ENCODE data around the gene RNF151. TPM values are rescaled to one million over a fixed set of nuclear protein-coding genes. Genes with fewer than 3 reads are reported as not detected.
"Not testable (repeated sequence)": the region's sequence is repeated elsewhere in the genome, so short reads cannot be mapped to it uniquely, and the experiment has no call there.

The RNF151 gene
- total RNA-seq, 4 donors from 2014 or later: not detected

DNA sequence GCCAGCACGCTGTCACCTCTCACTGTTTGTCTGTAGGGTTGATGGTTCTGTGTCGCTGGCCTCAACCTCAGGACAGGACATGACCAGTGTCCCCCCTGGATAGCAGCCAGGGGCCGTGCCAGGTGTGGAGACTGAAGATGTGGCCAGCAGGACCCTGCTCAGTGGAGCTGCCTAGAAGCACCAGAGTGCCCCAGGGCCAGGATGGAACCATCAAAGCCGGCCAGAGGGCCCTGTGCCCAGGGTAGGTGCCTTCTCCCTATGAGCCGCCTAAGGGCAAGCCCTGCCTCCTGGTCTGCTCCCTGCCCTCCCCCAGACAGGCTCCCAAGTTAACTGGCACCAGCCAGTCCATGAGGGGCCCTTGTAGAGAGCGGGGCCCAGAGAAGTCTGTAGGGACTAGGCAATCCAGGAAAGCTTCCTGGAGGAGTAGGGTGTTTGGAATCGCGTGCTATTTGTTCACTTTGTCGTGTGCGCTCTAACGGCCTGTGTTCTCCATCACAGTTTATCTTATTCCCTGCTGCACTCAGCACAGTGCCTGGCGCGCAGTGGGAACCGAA is 7.9 kb upstream of the RNF151 start:
- Histone ChIP-seq H3K9me3 (no peaks in the 10 kb centered on the region), H3K36me3 (peaks cover 25 to 32% (median 26%) of the 10 kb centered on the region in 4 donors), H3K27me3 (no peaks in the 10 kb centered on the region), H3K27ac (replicated peaks in 1 of 4) (peak overlapping the region; percentile 86 to 92 (median 88)), H3K4me3 (peak overlapping the region; percentile 69 to 86 (median 79)), H3K4me1 (peaks cover 33 to 45% (median 35%) of the 10 kb centered on the region in 4 donors)
- intact Hi-C loops (cut with DNase I): no loop called here
- WGBS: 23% methylated on average over 9 of the region's 14 CpGs
- TF ChIP-seq CTCF (IDR thresholded peaks at IDR 0.05): no peak
- TF ChIP-seq EP300 (IDR thresholded peaks at IDR 0.05): no peak
- DNase-seq (ENCODE audit: extremely low spot score): no peak

DNA sequence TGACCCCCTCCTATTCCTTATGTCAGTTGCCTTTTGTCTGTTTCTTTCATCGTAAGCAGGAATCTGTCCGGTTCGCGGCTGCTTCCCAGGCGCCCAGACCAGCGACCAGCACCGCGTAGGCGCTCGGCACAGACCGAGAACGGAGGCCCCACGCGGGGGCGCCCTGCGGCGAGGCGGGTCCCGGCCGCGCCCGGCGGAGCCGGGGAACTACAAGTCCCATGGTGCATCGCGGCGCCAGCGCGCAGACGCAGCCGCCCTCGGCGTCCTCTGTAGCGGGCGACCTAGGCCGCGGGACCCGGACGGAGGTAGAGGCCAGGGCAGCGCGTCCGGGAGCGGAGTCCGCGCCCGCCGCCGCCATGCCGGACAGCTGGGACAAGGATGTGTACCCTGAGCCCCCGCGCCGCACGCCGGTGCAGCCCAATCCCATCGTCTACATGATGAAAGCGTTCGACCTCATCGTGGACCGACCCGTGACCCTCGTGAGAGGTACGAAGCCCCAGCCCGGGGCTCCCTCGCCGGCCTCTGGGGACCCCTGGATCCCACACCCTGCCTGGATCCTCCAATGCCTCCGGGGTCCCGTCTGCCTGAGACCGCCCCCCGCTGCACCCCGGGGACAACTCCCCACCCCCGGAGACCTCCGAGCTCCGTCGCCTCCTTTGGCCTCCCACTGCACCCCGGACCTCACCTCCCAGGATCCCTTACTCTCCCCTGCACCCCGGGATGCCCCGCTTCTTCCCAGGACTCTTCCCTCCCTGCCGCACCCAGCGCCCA is 7.2 kb upstream of the RNF151 start, which contains the start of gene NDUFB10:
Gene NDUFB10, plus strand, starts transcription at position 270 of the 771 bp plus-strand sequence. Its CDS starts 87 bp downstream, at position 357.
- peak within 1 kb of the TSS; percentile 86 to 92 (median 88) for H3K27ac ChIP-seq (replicated peaks in 1 of 4)
- peak within 1 kb of the TSS; percentile 69 to 86 (median 79) for H3K4me3 ChIP-seq
- peaks cover 33 to 52% (median 38%) of the 10 kb centered on the region in 4 donors for H3K4me1 ChIP-seq
- H3K9me3 ChIP-seq: no peaks in the 10 kb centered on the region
- intact Hi-C loops (cut with DNase I): no loop called here
- peak; percentile 65 for TF ChIP-seq POLR2A (IDR thresholded peaks at IDR 0.05; ENCODE audit: low read depth)
- peak; percentile 67 to 83 (median 72) for TF ChIP-seq CTCF (IDR thresholded peaks at IDR 0.05)
- no peak for TF ChIP-seq EP300 (IDR thresholded peaks at IDR 0.05)
- peak; percentile 93 to 95 for TF ChIP-seq POLR2AphosphoS5 (IDR thresholded peaks at IDR 0.05)
- peaks cover 25 to 35% (median 26%) of the 10 kb centered on the region in 4 donors for H3K36me3 ChIP-seq
- peak; percentile 97 for DNase-seq (ENCODE audit: extremely low spot score)
- 2% methylated on average over 26 of the region's 79 CpGs for WGBS
- no peaks in the 10 kb centered on the region for H3K27me3 ChIP-seq

GRCh38 chr16:1960665-1961630 is 5.7 kb upstream of the RNF151 start:
- Histone ChIP-seq H3K36me3 (peaks cover 25 to 35% (median 26%) of the 10 kb centered on the region in 4 donors), H3K9me3 (no peaks in the 10 kb centered on the region), H3K27ac (replicated peaks in 1 of 4) (peak overlapping the region in 3 of 4 donors; percentile 86 to 92 (median 87)), H3K27me3 (no peaks in the 10 kb centered on the region), H3K4me3 (peak overlapping the region; percentile 69 to 86 (median 79)), H3K4me1 (peaks cover 39 to 62% (median 46%) of the 10 kb centered on the region in 4 donors)
- 57% methylated on average over 18 of the region's 20 CpGs for WGBS
- no peak for DNase-seq (ENCODE audit: extremely low spot score)
- TF ChIP-seq POLR2AphosphoS5 (IDR thresholded peaks at IDR 0.05) (no peak), CTCF (IDR thresholded peaks at IDR 0.05) (no peak), EP300 (IDR thresholded peaks at IDR 0.05) (no peak), POLR2A (IDR thresholded peaks at IDR 0.05; ENCODE audit: low read depth) (no peak)
- intact Hi-C loops (cut with DNase I): no loop called here

GRCh38 chr16:1961651-1962067 is 5.0 kb upstream of the RNF151 start:
- H3K27ac ChIP-seq (replicated peaks in 1 of 4): no peak overlapping the region
- intact Hi-C loops (cut with DNase I): no loop called here
- no peak for DNase-seq (ENCODE audit: extremely low spot score)
- no peaks in the 10 kb centered on the region for H3K9me3 ChIP-seq
- peaks cover 25 to 35% (median 26%) of the 10 kb centered on the region in 4 donors for H3K36me3 ChIP-seq
- no peaks in the 10 kb centered on the region for H3K27me3 ChIP-seq
- 53% methylated on average over 6 of the region's 6 CpGs for WGBS
- peaks cover 43 to 69% (median 51%) of the 10 kb centered on the region in 4 donors for H3K4me1 ChIP-seq
- H3K4me3 ChIP-seq: no peak overlapping the region
- no peak for TF ChIP-seq POLR2A (IDR thresholded peaks at IDR 0.05; ENCODE audit: low read depth)
- no peak for TF ChIP-seq CTCF (IDR thresholded peaks at IDR 0.05)
- TF ChIP-seq POLR2AphosphoS5 (IDR thresholded peaks at IDR 0.05): no peak
- TF ChIP-seq EP300 (IDR thresholded peaks at IDR 0.05): no peak

DNA sequence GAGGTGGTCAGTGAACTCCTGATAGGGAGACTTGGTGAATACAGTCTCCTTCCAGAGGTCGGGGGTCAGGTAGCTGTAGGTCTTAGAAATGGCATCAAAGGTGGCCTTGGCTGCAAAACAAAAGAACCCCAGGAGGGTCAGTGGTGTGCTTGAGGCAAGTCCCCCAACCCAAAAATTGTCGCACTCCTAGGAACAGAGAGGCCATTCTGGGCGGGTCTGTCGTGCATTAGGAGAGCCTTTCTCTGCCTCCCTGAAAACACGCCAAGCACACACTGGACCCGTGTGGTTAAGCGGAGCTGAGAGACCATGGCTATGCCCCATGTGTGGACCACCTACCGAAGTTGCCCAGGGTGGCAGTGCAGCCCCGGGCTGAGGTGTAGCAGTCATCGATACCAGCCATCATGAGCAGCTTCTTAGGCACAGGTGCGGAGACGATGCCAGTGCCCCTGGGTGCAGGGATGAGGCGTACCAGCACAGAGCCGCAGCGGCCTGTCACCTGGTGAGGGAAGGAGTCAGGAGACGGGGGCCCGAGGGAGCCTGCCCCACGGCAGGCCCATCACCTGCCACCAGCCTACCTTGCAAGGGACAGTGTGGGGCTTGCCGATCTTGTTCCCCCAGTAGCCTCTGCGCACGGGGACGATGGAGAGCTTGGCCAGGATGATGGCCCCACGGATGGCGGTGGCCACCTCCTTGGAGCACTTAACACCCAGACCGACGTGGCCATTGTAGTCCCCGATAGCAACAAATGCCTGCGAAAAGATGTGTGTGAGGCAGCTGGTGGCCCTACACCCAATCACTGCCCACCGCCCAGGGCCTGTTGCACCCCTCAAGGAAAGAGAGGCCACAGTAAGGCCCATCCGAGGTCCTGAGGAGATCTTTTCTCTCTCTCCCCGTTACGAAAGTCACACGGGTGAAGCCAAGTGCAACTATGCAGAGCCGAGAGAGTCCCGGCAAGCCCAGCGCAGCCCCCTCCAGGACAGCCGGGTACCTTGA is 4.2 kb upstream of the RNF151 start:
- 89% methylated on average over 16 of the region's 37 CpGs for WGBS
- H3K9me3 ChIP-seq; intact Hi-C loops (cut with DNase I); H3K27me3 ChIP-seq; DNase-seq (ENCODE audit: extremely low spot score): not testable (repeated sequence)
- Histone ChIP-seq H3K27ac (replicated peaks in 1 of 4) (peak overlapping the region in 1 of 4 donors; percentile 44), H3K4me1 (peaks cover 43 to 71% (median 51%) of the 10 kb centered on the region in 4 donors), H3K36me3 (peaks cover 25 to 35% (median 26%) of the 10 kb centered on the region in 4 donors), H3K4me3 (peak overlapping the region in 1 of 4 donors; percentile 94)
